T-helper 17 cell (primary cell): Measurements from ENCODE around the gene NDST1. TPM values are rescaled to one million over a fixed set of nuclear protein-coding genes. Genes with fewer than 3 reads are reported as not detected.

Experiments
- ATAC-seq: fragments of 150-1000 bp; cut with Tn5 transposase; 2 replicates; pipeline ENCODE4 v1.10.0; 2021; ENCODE audit warnings: mild to moderate bottlenecking, moderate library complexity
- DNase-seq, 3 donors: peaks; one replicate each; pipeline versions ENCODE4 v3.0.0 to v3.0.0-alpha.2; 2020 to 2021
- H3K9me3 ChIP-seq: one replicate; pipeline ENCODE4 v1.7.0; 2013; ENCODE audit warnings: low read length, mild to moderate bottlenecking; ENCODE audit not compliant: control insufficient read depth, poor library complexity, severe bottlenecking
- H3K27ac Mint-ChIP-seq: one replicate; pipeline ENCODE4 v1.8.0; 2022; ENCODE audit warnings: mild to moderate bottlenecking, moderate library complexity, mixed read lengths
- H3K27me3 Mint-ChIP-seq: one replicate; pipeline ENCODE4 v1.8.0; 2022; ENCODE audit warnings: mixed read lengths
- H3K36me3 Mint-ChIP-seq: one replicate; pipeline ENCODE4 v1.8.0; 2022; ENCODE audit warnings: low read depth, mixed read lengths
- H3K4me1 Mint-ChIP-seq: one replicate; pipeline ENCODE4 v1.8.0; 2022; ENCODE audit warnings: mild to moderate bottlenecking, mixed read lengths
- H3K4me3 Mint-ChIP-seq: one replicate; pipeline ENCODE4 v1.8.0; 2022; ENCODE audit warnings: mild to moderate bottlenecking, moderate library complexity, mixed read lengths
- total RNA-seq, 4 donors: library from RNA in 2 of 4; stranded (reverse) in 2 of 4; gene quantifications; one replicate each; pipeline ENCODE4 v1.2.3 and lab custom pipeline; 2022 to 2026

The NDST1 gene
- total RNA-seq, 2 donors from 2014 or later = 2.2 to 13.7 TPM

- Mint-ChIP-seq H3K27me3 (peaks cover 17% of the 10 kb centered on the region), H3K27ac (no peak overlapping the region), H3K4me3 (no peak overlapping the region), H3K4me1 (peaks cover 3% of the 10 kb centered on the region), H3K36me3 (no peaks in the 10 kb centered on the region)
- no peaks in the 10 kb centered on the region for H3K9me3 ChIP-seq
- ATAC-seq (no peak), DNase-seq (no peak)
Measured at GRCh38 chr5:150505816-150506215, 2.1 kb upstream of the NDST1 start.

- Mint-ChIP-seq H3K27ac (no peak overlapping the region), H3K4me1 (no peaks in the 10 kb centered on the region)
Measured at GRCh38 chr5:150506571-150507473, 1.1 kb upstream of the NDST1 start.

GRCh38 chr5:150508277-150508640 lies 328 bp downstream of the NDST1 start:
- peaks cover 15% of the 10 kb centered on the region for H3K27me3 Mint-ChIP-seq
- DNase-seq (no peak), ATAC-seq (no peak)
- H3K4me3 Mint-ChIP-seq = no peak overlapping the region
- H3K4me1 Mint-ChIP-seq = no peaks in the 10 kb centered on the region
- H3K9me3 ChIP-seq = no peaks in the 10 kb centered on the region
- no peak overlapping the region for H3K27ac Mint-ChIP-seq
- H3K36me3 Mint-ChIP-seq = no peaks in the 10 kb centered on the region

More at GRCh38 chr5:150506571-150507473, 1.1 kb upstream of the NDST1 start:
- H3K9me3 ChIP-seq = no peaks in the 10 kb centered on the region
- no peak for ATAC-seq
- Mint-ChIP-seq H3K36me3 (no peaks in the 10 kb centered on the region), H3K4me3 (no peak overlapping the region), H3K27me3 (peaks cover 10% of the 10 kb centered on the region)
- no peak for DNase-seq

GRCh38 chr5:150508828-150509227 lies 897 bp downstream of the NDST1 start:
- Mint-ChIP-seq H3K4me3 (no peak overlapping the region), H3K4me1 (no peaks in the 10 kb centered on the region), H3K27me3 (peaks cover 15% of the 10 kb centered on the region), H3K36me3 (no peaks in the 10 kb centered on the region), H3K27ac (no peak overlapping the region)
- DNase-seq (no peak), ATAC-seq (no peak)
- H3K9me3 ChIP-seq = no peaks in the 10 kb centered on the region

DNA sequence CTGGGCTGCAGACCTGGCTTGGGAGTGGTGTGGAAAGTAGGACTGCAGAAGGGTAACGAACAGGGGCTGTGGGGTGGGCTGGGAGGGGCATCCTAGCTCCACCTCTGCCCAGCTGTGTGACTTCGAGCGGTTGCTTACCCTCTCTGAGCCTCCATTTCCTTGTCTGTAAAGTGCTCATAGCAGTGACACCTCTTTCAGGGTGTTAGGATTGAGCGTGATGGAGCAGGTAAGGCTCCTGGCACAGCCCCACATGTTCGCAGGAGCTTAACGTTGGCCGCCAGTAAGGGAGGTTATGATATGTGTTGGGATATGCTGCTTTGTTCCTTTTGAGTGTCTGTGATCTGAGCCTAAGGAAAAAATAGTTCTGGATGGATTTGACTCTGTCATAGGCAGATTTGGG lies 2.1 kb downstream of the NDST1 start:
- Mint-ChIP-seq H3K4me3 (no peak overlapping the region), H3K4me1 (no peaks in the 10 kb centered on the region), H3K27me3 (peaks cover 15% of the 10 kb centered on the region), H3K27ac (no peak overlapping the region), H3K36me3 (no peaks in the 10 kb centered on the region)
- ATAC-seq (no peak), DNase-seq (no peak)
- no peaks in the 10 kb centered on the region for H3K9me3 ChIP-seq

GRCh38 chr5:150510460-150511263 lies 2.7 kb downstream of the NDST1 start:
- Mint-ChIP-seq H3K27ac (no peak overlapping the region), H3K36me3 (no peaks in the 10 kb centered on the region), H3K4me3 (no peak overlapping the region), H3K4me1 (no peaks in the 10 kb centered on the region), H3K27me3 (peaks cover 15% of the 10 kb centered on the region)
- ATAC-seq (no peak), DNase-seq (no peak)
- H3K9me3 ChIP-seq = no peaks in the 10 kb centered on the region

DNA sequence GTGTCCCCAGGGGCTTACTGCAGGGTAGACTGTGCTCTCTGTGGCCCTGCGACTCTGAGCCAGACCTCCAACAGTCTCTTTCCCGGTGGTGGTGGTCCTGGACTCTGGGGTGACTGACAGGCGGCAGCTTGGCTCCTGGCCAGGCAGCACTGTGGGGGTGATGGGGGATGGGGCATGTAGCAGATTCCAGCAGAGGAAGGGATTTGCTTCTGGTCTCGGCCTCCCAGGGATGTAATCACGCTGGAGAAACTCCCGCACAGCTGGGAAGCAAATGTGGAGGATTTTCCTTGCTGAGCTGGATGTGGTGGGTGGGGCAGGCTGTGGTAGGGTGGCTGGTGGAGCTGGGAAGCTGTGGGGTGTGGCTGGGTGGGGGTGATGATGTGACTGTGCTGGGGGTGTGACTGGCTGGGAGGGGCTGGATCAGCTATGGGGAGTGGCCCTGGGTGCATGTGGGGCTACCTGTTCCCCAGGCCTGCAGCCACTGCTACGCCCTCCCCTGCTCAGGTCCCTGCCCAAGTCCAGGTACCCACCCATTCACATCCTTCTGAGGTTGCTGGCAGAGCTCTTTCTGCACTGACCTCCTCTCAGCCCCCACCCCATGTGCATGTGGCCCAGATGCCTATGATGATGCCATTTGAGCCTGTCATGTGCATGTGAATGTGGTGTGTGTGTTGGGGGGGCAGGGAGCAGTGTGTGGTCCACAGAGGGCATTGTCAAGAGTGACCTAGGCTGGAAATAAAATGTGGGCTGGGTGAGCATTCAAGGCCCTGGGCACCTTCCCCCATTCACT lies 3.8 kb downstream of the NDST1 start:
- DNase-seq (no peak), ATAC-seq (no peak)
- Mint-ChIP-seq H3K4me1 (no peaks in the 10 kb centered on the region), H3K4me3 (no peak overlapping the region), H3K27ac (no peak overlapping the region), H3K36me3 (no peaks in the 10 kb centered on the region), H3K27me3 (peaks cover 15% of the 10 kb centered on the region)
- H3K9me3 ChIP-seq = no peaks in the 10 kb centered on the region

DNA sequence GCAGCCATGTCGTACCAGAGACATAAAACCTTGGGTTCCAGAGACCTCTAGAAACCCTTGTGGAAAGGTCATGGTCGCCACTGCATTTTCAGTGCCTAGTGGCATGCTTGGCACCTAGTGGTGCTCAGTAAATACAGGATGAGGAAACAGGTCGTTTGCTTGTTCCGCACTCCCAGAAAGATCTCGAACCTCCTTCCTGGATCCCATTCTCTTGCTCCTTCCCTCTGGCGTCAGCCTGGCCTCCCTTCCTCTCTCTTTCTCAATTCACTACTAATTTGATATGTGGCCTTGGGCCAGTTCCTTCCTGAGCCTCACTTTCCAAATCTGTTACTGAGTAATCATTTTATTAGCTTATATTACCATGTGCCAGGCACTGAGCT lies 4.4 kb downstream of the NDST1 start:
- Mint-ChIP-seq H3K36me3 (no peaks in the 10 kb centered on the region), H3K27ac (no peak overlapping the region), H3K4me3 (no peak overlapping the region), H3K27me3 (peaks cover 15% of the 10 kb centered on the region), H3K4me1 (no peaks in the 10 kb centered on the region)
- ATAC-seq (no peak), DNase-seq (no peak)
- H3K9me3 ChIP-seq = no peaks in the 10 kb centered on the region

- ATAC-seq (no peak), DNase-seq (no peak)
- no peaks in the 10 kb centered on the region for H3K9me3 ChIP-seq
- no peaks in the 10 kb centered on the region for H3K36me3 Mint-ChIP-seq
- peaks cover 15% of the 10 kb centered on the region for H3K27me3 Mint-ChIP-seq
- H3K4me1 Mint-ChIP-seq = no peaks in the 10 kb centered on the region
- H3K27ac Mint-ChIP-seq = no peak overlapping the region
- H3K4me3 Mint-ChIP-seq = no peak overlapping the region
Measured at GRCh38 chr5:150513375-150514309, 5.7 kb downstream of the NDST1 start.

DNA sequence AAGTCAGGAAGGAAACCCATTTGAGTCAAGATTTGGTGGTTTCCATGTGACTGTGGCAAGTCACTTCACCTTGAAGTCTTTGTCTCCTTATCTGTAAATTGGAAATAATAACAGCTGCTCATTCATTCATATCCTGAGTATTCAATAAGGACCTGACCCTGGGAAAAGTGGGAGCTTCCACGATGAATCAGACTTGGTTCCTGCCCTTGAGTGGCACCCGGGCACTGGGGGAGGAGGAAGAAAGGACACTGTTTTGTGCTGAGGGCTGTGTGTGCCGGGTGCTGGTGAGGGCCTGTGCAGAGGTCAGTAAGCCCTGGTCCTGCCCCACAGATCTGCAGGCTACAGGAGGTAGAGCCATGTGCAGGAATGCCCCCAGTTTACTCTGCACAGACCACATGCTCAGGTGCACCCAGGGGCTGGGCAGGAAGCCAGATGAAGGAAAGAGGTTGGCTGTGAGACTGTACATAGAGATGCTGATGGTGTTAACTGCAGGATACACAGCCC lies 6.8 kb downstream of the NDST1 start:
- no peaks in the 10 kb centered on the region for H3K4me1 Mint-ChIP-seq
- no peaks in the 10 kb centered on the region for H3K36me3 Mint-ChIP-seq
- H3K27me3 Mint-ChIP-seq = peaks cover 15% of the 10 kb centered on the region
- H3K9me3 ChIP-seq = no peaks in the 10 kb centered on the region
- DNase-seq (no peak), ATAC-seq (no peak)
- H3K4me3 Mint-ChIP-seq = no peak overlapping the region
- H3K27ac Mint-ChIP-seq = no peak overlapping the region

DNA sequence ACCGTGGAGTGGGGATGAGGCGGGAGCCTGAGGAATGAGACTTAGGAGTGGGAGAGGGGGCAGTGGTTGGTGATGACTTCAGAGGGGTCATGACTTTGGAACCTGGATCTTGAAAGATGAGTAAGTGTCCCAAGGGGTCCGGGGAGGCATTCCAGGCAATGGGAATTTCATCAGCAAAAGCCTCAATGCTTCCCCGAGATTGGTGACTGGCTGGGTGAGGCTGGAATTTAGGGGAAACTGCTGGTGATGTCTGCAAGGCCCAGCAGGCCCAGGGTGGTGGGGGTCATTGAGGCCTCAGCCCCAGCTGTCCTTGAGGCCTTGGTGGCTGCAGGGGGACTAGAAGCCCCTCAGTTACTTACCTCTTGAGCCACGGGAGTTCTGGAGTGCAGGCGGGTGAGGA lies 7.5 kb downstream of the NDST1 start:
- DNase-seq = no peak
- H3K9me3 ChIP-seq = no peaks in the 10 kb centered on the region
- Mint-ChIP-seq H3K4me1 (no peaks in the 10 kb centered on the region), H3K4me3 (no peak overlapping the region), H3K36me3 (no peaks in the 10 kb centered on the region), H3K27ac (no peak overlapping the region), H3K27me3 (peaks cover 12% of the 10 kb centered on the region)
- ATAC-seq = no peak

GRCh38 chr5:150516011-150516410 lies 8.1 kb downstream of the NDST1 start:
- peaks cover 6% of the 10 kb centered on the region for H3K27me3 Mint-ChIP-seq
- no peak overlapping the region for H3K4me3 Mint-ChIP-seq
- no peaks in the 10 kb centered on the region for H3K9me3 ChIP-seq
- H3K36me3 Mint-ChIP-seq = no peaks in the 10 kb centered on the region
- DNase-seq = no peak
- H3K27ac Mint-ChIP-seq = no peak overlapping the region
- H3K4me1 Mint-ChIP-seq = no peaks in the 10 kb centered on the region
- no peak for ATAC-seq
